Fibroblast of lung (primary cell): Measurements from ENCODE around the gene AXIN2.

Experiments
- EZH2 ChIP-seq: IDR thresholded peaks from 2 replicates; pipeline ENCODE4 v1.5.1; 2012; ENCODE audit warnings: low read length, control low read depth, mild to moderate bottlenecking; ENCODE audit errors: missing control alignments
- TF ChIP-seq, protein P1 (sequence below), 2 donors: IDR thresholded peaks in 1 of 2; conservative IDR thresholded peaks in 1 of 2; 1 replicate in 1 of 2; 2 replicates in 1 of 2; pipeline ENCODE4 v1.5.1; 2011 to 2012; ENCODE audit warnings: low read length in 2 of 2, control low read depth in 1 of 2, inconsistent platforms in 1 of 2, low read depth in 1 of 2, mild to moderate bottlenecking in 1 of 2

DNA sequence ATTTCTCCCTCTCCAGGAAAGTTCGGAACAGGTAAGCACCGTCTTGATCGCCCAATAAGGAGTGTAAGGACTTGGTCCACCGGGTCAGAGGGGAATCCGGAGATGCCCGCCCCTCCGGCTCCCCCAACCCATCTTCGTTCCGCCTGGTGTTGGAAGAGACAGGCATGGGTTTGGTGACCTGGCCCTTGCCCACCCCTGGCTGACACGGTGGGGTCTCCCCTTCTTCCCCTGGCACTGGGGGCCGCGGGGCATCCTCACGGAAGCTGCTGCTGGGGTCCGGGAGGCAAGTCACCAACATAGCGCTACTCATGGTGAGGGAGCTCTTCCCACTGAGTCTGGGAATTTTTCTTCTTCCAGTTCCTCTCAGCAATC lies 3.2 kb downstream of the AXIN2 start:
- TF ChIP-seq, protein P1, sequence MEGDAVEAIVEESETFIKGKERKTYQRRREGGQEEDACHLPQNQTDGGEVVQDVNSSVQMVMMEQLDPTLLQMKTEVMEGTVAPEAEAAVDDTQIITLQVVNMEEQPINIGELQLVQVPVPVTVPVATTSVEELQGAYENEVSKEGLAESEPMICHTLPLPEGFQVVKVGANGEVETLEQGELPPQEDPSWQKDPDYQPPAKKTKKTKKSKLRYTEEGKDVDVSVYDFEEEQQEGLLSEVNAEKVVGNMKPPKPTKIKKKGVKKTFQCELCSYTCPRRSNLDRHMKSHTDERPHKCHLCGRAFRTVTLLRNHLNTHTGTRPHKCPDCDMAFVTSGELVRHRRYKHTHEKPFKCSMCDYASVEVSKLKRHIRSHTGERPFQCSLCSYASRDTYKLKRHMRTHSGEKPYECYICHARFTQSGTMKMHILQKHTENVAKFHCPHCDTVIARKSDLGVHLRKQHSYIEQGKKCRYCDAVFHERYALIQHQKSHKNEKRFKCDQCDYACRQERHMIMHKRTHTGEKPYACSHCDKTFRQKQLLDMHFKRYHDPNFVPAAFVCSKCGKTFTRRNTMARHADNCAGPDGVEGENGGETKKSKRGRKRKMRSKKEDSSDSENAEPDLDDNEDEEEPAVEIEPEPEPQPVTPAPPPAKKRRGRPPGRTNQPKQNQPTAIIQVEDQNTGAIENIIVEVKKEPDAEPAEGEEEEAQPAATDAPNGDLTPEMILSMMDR (conservative IDR thresholded peaks at IDR 0.05 in 1 of 2, IDR thresholded peaks at IDR 0.05 in 1 of 2; ENCODE audit: low read depth in 1 of 2, low read length in 2 of 2) = no peak
- TF ChIP-seq EZH2 = no peak
